ENCODE measurements around the gene NANP.
"Not testable (repeated sequence)": the region's sequence is repeated elsewhere in the genome, so short reads cannot be mapped to it uniquely, and the experiment has no call there.

NANP gene

DNA sequence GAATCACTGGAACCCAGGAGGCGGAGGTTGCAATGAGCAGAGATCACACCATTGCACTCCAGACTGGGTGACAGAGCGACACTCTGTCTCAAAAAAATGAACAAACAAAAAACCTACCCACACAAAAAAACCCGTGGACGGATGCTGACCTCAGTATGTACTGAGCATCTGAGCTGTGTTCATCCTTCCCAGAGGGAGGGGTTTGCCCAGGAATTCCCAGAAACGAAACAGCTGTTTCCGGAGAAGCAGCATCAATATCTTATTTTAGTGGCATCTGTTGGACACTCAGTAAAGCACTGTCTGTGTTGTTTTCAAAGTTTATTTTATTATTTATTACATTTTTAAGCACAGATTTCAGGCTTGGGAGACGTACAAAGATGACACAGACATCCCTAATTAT lies 18.7 kb downstream of the NANP start:
- DNase-seq: no peak

DNA sequence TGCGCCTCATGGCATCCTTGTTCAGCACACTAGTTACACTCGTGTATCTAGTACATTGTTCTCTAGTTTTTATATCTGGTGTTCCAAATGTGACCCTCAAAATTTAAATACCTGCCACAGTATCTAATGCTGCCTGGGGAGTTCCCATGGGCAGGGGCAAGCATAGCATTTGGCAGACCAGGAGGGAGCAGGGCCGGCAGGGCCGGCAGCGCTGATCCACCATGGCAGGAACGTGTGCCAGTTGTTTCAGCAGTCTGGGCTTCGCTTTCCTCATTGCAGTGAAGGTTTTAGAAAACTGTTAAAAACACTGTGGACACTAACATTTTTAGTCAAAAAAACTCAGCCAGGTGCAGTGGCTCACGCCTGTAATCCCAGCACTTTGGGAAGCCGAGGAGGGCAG lies 19.2 kb downstream of the NANP start:
- no peak for DNase-seq

- not testable (repeated sequence) for DNase-seq
Observed at GRCh38 chr20:25602914-25603309, 20.9 kb downstream of the NANP start.

DNA sequence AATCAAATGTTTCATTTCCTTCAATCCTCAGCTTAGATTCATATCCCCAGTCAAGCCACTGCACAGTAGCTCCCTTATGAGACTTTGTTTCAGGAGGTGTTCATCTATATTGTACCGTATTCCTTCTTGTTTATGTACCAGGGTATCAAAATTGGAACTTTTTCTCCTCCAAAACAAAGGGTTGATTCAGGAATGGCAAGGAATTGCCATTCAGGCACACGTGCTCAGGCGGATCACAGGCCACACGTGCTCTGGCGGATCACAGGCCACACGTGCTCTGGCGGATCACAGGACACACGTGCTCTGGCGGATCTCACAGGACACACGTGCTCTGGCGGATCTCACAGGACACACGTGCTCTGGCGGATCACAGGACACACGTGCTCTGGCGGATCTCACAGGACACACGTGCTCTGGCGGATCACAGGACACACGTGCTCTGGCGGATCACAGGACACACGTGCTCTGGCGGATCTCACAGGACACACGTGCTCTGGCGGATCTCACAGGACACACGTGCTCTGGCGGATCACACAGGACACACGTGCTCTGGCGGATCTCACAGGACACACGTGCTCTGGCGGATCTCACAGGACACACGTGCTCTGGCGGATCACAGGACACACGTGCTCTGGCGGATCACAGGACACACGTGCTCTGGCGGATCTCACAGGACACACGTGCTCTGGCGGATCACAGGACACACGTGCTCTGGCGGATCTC lies 21.5 kb downstream of the NANP start:
- not testable (repeated sequence) for DNase-seq

- no peak for DNase-seq
Observed at GRCh38 chr20:25601659-25602058, 22.2 kb downstream of the NANP start.

GRCh38 chr20:25600632-25601031 lies 23.2 kb downstream of the NANP start:
- DNase-seq: no peak

DNA sequence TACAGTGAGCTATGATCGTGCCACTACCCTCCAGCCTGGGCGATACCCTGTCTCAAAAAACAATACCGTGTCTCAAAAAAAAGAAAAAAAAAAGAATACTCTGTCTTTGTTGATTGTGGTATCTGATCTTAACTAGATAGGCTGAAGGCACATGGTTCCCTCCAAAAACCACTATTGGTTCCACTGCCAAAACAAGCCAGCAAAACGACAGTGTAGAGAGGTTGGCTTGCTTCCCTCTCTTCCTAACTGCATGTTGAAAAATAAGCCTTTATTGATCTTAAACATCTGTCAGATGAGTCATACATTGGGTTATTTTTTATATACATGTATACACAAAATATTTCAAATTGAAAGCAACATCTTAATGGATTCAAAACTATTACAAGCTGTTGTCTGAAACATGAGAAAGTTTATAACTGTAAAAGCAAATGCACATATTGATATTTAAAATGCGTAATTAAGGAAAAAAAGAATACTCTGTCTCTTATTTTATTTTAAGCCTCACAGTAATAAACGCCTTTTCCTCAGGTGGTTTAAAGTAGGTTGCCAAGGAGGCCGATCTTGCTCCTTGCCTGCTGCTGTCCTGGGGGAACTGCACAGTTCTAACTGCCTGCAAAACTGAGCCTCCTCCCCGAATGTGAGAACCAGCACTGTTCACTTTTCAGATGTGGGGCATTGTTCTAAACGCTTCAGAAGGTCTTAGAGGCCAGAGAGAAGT lies 31.5 kb downstream of the NANP start:
- peak; percentile 17 for DNase-seq

DNA sequence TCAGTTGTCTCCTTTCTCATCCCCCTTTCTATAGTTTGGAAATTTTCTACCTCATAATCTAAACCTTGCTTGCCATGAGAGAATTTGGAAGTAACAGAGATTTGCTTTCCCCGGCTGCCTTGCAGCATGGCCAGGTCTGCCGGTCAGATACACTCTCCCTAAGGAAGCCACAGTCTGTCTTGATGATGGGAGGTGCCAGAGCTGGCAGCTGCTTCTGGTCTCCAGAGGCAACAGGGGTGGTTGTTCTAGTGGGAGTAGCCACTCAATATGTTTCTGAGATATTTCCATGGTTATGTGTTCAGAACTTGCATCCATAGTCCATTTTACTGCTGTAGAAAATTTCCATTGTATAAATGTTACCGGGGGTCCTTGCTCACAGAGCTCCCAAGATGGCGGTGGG lies 33.0 kb downstream of the NANP start:
- not testable (repeated sequence) for DNase-seq

DNA sequence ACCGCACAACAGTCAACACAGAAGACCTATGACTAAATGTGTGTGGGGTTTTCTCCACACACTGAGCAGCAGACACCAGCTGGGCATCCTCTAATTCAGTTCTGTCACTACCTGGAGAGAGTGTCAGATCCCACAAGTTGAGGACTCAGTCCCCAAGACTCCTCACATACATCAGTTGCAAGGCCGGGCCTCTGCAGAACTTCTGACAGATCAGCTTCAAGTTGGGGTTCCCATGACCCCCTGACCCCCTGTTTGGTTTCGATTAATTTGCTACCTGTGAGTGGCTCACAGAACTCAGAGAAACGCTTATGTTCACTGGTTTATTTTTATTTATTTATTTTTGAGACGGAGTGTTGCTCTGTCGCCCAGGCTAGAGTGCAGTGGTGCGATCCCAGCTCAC lies 35.3 kb downstream of the NANP start:
- no peak for DNase-seq

- DNase-seq: no peak
Observed at GRCh38 chr20:25587536-25587935, 36.3 kb downstream of the NANP start.

GRCh38 chr20:25586877-25587276 lies 36.9 kb downstream of the NANP start:
- no peak for DNase-seq

DNA sequence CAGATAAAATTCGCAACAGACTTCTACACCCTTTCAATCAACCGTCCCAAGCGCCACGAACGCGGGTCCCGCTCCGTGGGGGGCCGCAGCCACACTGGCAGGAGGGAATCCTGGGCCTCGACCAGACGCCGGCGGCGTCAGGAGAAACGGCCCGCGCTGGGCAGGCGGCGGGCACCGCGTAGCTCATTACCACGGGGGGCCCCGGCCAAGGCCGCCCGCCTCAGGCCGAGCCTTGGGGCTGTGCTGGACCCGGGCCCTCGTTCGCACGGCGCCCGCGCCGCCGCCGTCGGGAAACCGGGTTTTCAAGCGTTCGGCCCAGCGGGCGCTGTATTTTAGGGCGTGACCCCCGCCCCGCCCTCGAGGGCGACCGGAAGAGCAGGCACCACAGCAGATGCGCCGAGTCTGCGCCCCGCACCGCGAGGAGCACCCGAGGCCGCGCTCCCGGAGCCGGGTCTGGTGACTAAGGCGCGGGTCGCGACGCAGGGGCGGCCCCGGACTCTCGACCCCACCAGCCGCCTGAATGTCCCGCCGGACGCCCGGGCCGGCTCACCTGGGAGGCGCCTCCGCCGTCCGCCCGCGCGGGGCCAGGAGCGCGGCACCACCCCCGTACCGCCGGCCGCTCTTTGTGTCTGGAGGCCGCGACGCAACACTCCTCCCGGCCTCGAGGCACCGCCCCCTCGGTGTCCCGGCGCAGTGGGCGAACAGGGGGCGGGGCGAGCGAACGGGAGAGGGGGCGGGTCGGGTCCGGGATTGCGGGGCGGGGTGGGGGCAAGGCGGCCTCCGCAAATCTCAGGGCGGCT lies 38.7 kb downstream of the NANP start, which contains the start of gene NINL:
TSS of gene NINL (minus strand) at position 627 of the 800 bp plus-strand sequence. CDS start 58,944 bp downstream, outside the sequence.
- DNase-seq: peak; percentile 73

GRCh38 chr20:25583607-25584006 lies 40.2 kb downstream of the NANP start:
- not testable (repeated sequence) for DNase-seq

DNA sequence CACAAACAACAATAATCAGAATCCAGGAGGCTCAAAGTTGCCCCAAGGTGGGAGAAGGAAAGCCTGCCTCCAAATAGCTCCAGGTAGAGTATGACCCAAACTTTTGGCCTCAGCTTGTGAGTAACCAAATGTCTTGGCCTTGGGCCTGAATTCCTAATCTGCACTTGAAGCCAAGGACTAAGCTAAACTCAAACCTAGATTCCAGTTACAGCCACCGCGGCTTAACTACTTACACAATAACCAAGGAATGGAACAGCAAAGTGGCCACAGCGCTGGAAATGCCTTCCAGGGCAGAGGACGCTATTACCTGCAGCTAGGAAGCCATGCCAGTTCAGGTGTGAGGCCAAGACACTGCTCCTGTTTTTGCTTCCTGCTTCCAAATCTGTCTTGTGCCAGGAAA lies 43.1 kb downstream of the NANP start:
- DNase-seq: no peak

DNA sequence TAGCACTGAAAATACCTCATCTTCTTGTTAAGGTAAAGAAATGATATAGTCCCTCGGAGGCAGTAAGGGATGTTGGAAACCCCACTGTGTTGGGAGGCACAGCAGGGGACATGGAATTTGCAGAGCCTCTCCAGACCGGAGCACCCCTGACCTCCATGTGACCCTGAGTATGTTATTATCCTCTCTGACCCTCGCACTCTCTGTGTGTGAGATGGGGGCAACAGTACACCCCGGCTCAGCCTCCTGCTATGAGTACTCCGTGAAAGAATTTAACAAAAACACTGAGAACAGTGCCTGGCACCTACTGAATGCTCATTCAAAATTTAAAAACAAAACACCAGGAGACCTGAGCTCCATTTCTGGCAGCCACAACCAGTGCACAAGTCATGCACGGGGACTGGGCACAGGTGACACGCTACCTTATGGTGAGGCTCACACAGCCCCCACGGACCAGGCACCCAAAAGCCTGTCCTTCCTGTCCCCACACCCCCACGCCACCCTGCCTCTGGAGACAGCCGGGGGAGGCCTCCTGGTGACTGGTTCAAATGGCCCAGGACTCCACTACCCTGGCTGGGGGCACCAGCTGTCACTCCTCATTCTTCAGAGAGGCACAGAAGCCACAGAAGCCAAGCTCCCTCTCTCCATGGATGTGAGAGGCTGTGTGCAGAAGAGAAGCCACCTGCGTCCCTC lies 44.6 kb downstream of the NANP start:
- peak; percentile 32 for DNase-seq

DNA sequence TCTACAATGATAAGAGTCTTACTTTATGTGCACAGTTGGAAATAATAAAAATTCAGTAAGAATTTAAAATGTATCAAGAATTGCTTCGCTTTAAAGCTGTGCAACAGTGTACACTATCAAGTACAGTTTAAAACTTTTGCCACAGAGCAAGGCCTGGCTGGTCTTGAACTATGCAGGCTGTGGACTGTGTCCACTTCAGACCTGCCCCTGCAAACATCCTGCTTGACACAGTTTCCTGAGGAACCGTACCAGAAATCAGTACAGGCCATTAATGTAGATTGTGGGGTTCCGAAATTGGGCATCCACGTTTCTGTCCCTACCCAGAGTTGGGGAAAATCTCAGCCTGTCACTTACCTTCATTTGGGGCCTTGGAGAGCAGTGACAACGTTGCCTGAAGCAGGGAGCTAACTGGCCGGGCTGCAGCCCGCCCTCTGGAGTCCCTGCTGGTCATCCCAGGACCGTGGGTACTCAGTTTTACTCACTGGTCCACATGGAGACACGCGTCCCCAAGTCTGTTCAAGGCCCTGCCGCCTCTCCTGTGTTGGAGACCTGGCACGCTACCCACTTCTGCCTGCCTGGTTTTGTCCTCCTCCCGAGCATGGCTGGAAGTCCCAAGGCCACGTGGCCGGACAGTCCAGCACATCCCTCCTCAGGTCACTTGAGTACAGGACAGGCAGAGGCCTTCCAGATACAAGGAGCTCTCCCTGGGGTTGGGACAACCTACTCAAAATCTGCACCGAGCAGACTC lies 46.9 kb downstream of the NANP start:
- DNase-seq: no peak

DNA sequence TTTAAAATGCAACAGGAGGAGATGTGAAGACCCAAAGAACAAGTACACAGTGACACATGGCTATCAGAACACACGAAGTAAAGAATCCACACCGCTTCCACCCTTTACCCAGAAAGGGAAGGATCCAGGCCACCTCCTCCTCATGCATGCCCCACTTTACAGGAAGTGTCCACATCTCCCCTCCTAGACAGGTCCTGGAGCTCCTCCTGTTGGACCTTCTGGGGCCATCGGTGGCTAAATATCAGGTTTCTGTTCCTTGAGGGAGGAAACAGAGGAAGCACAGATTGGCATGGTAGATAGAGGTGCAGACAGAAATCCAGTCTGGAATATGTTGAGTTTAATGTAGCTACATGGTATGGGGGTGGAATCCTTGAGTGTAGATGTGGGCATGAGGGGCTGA lies 49.4 kb downstream of the NANP start:
- DNase-seq: no peak

DNA sequence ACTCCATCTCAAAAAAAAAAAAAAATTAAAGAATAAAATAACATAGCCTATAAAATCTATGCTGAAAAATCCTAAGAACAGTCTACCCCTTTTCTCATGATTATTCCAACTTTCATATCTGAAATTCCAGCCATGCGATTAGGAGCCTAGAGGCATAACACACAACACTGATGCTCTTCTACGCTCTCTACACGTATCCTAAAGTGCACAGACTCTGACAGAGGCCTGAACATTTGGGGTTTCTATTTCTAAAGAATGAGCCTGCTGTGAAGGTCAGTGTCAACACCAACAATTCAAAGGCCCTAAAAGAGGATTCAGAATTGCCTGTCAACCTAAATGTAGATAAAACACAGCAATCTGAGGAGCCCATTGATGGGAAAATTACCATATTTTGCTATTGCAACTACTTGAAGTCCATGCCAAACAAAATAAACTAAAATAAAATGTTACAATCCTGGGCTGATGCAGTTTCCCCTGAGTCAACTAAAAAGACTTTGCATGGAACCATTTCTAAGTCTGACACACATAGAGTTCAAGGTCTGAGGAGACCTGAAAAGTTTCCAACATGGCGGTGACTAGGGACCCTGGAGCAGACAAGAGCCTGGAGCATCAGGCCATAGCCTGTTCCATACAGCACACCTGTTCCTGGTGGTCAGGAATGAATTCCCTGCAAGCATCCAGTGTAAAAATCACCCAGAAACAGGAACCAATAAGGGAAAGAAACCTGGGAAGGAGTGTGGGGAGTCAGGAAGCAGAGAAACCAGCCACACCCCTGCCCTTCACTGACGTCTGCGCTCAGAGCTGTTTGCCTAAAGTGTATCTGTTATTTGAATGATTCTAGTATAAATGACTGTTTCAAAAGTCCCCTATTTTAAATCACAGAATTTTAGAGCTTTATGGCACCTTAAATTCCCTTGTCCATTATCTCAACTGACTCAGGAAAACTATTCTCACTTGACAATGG lies 50.2 kb downstream of the NANP start:
- DNase-seq: no peak

- DNase-seq: peak; percentile 45
Observed at GRCh38 chr20:25571817-25572216, 52.0 kb downstream of the NANP start.

- no peak for DNase-seq
Observed at GRCh38 chr20:25571240-25571639, 52.6 kb downstream of the NANP start.

DNA sequence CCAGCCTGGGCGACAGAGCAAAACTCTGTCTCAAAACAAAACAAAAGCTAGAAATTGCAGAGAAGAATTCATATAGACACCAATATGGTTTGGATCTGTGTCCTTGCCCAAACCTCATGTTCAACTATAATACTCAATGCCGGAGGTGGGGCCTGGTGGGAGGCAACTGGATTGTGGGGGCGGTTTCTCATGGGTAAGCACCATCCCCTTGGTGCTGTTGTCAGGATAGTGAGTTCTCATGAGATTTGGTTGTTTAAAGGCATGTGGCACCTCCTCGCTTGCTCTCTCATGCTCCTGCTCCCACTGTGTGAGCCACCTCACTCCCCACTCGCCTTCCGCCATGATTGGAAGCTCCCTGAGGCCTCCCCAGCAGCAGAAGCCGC lies 53.7 kb downstream of the NANP start:
- no peak for DNase-seq
